ENCODE data around the gene FAM209B.

Gene FAM209B

GRCh38 chr20:56504373-56505005, 28.6 kb upstream of the FAM209B start:
- TF ChIP-seq CTCF (IDR thresholded peaks at IDR 0.05; ENCODE audit: low read depth, low read length) = peak; percentile 57
- 0 out of 2 replicates have a peak, but pooled peaks cover 4% of the 10 kb centered on the region for H3K36me3 ChIP-seq
- no peak overlapping the region for H3K4me3 ChIP-seq (ENCODE audit: low read depth, low read length)
- H3K9me3 ChIP-seq = no peaks in the 10 kb centered on the region
- no peak for DNase-seq
- H3K4me1 ChIP-seq = no peaks in the 10 kb centered on the region
- H3K27me3 ChIP-seq = no peaks in the 10 kb centered on the region

GRCh38 chr20:56506103-56506502, 26.9 kb upstream of the FAM209B start:
- Histone ChIP-seq H3K36me3 (0 out of 2 replicates have a peak, but pooled peaks cover 4% of the 10 kb centered on the region), H3K27me3 (no peaks in the 10 kb centered on the region), H3K4me3 (ENCODE audit: low read depth, low read length) (no peak overlapping the region), H3K9me3 (no peaks in the 10 kb centered on the region), H3K4me1 (no peaks in the 10 kb centered on the region)
- TF ChIP-seq CTCF (IDR thresholded peaks at IDR 0.05; ENCODE audit: low read depth, low read length) = no peak
- DNase-seq = no peak

- no peak for TF ChIP-seq CTCF (IDR thresholded peaks at IDR 0.05; ENCODE audit: low read depth, low read length)
- H3K36me3 ChIP-seq = peaks cover 12% of the 10 kb centered on the region
- no peaks in the 10 kb centered on the region for H3K9me3 ChIP-seq
- H3K27me3 ChIP-seq = no peaks in the 10 kb centered on the region
- H3K4me1 ChIP-seq = no peaks in the 10 kb centered on the region
- no peak for DNase-seq
- no peak overlapping the region for H3K4me3 ChIP-seq (ENCODE audit: low read depth, low read length)
Observed at GRCh38 chr20:56511926-56512325, 21.1 kb upstream of the FAM209B start.

GRCh38 chr20:56513161-56514150, 19.6 kb upstream of the FAM209B start:
- no peak for DNase-seq
- Histone ChIP-seq H3K36me3 (peaks cover 20% of the 10 kb centered on the region), H3K4me3 (ENCODE audit: low read depth, low read length) (no peak overlapping the region), H3K4me1 (no peaks in the 10 kb centered on the region), H3K27me3 (no peaks in the 10 kb centered on the region), H3K9me3 (no peaks in the 10 kb centered on the region)
- no peak for TF ChIP-seq CTCF (IDR thresholded peaks at IDR 0.05; ENCODE audit: low read depth, low read length)

- H3K9me3 ChIP-seq = no peaks in the 10 kb centered on the region
- no peak for TF ChIP-seq CTCF (IDR thresholded peaks at IDR 0.05; ENCODE audit: low read depth, low read length)
- no peaks in the 10 kb centered on the region for H3K4me1 ChIP-seq
- H3K36me3 ChIP-seq = peaks cover 36% of the 10 kb centered on the region
- no peak for DNase-seq
- H3K4me3 ChIP-seq (ENCODE audit: low read depth, low read length) = no peak overlapping the region
- no peaks in the 10 kb centered on the region for H3K27me3 ChIP-seq
Observed at GRCh38 chr20:56516631-56517030, 16.4 kb upstream of the FAM209B start.

- H3K4me3 ChIP-seq (ENCODE audit: low read depth, low read length) = no peak overlapping the region
- H3K4me1 ChIP-seq = no peaks in the 10 kb centered on the region
- no peaks in the 10 kb centered on the region for H3K27me3 ChIP-seq
- no peaks in the 10 kb centered on the region for H3K9me3 ChIP-seq
- no peak for TF ChIP-seq CTCF (IDR thresholded peaks at IDR 0.05; ENCODE audit: low read depth, low read length)
- DNase-seq = no peak
- peaks cover 36% of the 10 kb centered on the region for H3K36me3 ChIP-seq
Observed at GRCh38 chr20:56517211-56517610, 15.8 kb upstream of the FAM209B start.

Measured in BE2C (cell line).